Measurements from ENCODE around the gene ZNF784. TPM values are rescaled to one million over a fixed set of nuclear protein-coding genes. Genes with fewer than 3 reads are reported as not detected.

ZNF784 gene
- total and polyA plus RNA-seq, 2 of the 13 experiments (the other 11 are each of a cell fraction or from before 2014, with no cell fraction given): 4.1 to 4.2 TPM

DNA sequence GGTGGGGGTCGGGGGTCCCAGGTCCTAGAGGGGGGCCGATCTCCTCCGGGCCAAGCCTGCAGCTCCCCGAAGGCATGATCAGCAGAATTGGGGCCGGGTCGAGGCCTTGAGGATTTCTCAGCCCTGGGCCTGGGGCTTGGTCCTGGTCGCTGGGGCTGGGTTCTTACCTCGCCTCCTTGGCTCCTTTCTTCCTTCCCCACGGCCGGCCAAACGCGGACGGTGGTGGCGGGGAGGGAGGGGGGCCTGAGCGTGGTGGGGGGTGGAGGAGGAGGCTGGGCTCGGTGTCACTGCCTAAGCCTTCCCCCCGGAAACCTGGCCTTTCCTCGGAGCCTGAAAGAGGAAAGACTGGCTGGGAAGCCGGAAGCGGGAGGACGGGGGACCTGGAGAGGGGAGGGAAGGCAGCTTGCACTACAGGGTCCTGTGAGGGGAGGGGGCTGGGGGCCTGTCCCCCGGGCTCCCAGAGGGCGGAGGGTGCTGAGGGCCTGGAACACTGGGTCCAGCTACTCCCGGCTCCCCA lies 43.7 kb downstream of the ZNF784 start, which contains the start of gene ZNF579 (continued):
- TF ChIP-seq ZNF607 (CRISPR knock-in tag; IDR thresholded peaks at IDR 0.05; ENCODE audit: borderline replicate concordance): no peak
- TF ChIP-seq, protein P1, sequence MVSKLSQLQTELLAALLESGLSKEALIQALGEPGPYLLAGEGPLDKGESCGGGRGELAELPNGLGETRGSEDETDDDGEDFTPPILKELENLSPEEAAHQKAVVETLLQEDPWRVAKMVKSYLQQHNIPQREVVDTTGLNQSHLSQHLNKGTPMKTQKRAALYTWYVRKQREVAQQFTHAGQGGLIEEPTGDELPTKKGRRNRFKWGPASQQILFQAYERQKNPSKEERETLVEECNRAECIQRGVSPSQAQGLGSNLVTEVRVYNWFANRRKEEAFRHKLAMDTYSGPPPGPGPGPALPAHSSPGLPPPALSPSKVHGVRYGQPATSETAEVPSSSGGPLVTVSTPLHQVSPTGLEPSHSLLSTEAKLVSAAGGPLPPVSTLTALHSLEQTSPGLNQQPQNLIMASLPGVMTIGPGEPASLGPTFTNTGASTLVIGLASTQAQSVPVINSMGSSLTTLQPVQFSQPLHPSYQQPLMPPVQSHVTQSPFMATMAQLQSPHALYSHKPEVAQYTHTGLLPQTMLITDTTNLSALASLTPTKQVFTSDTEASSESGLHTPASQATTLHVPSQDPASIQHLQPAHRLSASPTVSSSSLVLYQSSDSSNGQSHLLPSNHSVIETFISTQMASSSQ (IDR thresholded peaks at IDR 0.05; ENCODE audit: low read depth): no peak
- TF ChIP-seq, protein P1 (CRISPR knock-in tag; IDR thresholded peaks at IDR 0.05; ENCODE audit: borderline replicate concordance): peak; percentile 49; the same call in 1 of the 2 replicates
- no peak for TF ChIP-seq TOPORS (CRISPR knock-in tag; IDR thresholded peaks at IDR 0.05)
- peak; percentile 74 for TF ChIP-seq ETV5 (CRISPR knock-in tag; IDR thresholded peaks at IDR 0.05; ENCODE audit: borderline replicate concordance)
- TF ChIP-seq, protein P2, sequence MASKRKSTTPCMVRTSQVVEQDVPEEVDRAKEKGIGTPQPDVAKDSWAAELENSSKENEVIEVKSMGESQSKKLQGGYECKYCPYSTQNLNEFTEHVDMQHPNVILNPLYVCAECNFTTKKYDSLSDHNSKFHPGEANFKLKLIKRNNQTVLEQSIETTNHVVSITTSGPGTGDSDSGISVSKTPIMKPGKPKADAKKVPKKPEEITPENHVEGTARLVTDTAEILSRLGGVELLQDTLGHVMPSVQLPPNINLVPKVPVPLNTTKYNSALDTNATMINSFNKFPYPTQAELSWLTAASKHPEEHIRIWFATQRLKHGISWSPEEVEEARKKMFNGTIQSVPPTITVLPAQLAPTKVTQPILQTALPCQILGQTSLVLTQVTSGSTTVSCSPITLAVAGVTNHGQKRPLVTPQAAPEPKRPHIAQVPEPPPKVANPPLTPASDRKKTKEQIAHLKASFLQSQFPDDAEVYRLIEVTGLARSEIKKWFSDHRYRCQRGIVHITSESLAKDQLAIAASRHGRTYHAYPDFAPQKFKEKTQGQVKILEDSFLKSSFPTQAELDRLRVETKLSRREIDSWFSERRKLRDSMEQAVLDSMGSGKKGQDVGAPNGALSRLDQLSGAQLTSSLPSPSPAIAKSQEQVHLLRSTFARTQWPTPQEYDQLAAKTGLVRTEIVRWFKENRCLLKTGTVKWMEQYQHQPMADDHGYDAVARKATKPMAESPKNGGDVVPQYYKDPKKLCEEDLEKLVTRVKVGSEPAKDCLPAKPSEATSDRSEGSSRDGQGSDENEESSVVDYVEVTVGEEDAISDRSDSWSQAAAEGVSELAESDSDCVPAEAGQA (IDR thresholded peaks at IDR 0.05; ENCODE audit: low read depth): 0 out of 2 replicates have a peak, but pooled peaks have one; percentile 47
- TF ChIP-seq, protein P2 (CRISPR knock-in tag; IDR thresholded peaks at IDR 0.05; ENCODE audit: borderline replicate concordance): no peak
- 0 out of 2 replicates have a peak, but pooled peaks have one; percentile 15 for TF ChIP-seq KLF12 (CRISPR knock-in tag; IDR thresholded peaks at IDR 0.05; ENCODE audit: borderline replicate concordance)
- TF ChIP-seq PAX8 (CRISPR knock-in tag; IDR thresholded peaks at IDR 0.05; ENCODE audit: borderline replicate concordance): no peak
- TF ChIP-seq HOXA7 (CRISPR knock-in tag; IDR thresholded peaks at IDR 0.05): no peak
- peak; percentile 89 for TF ChIP-seq CBX1 (IDR thresholded peaks at IDR 0.05; ENCODE audit: low read depth)
- TF ChIP-seq, protein P3, sequence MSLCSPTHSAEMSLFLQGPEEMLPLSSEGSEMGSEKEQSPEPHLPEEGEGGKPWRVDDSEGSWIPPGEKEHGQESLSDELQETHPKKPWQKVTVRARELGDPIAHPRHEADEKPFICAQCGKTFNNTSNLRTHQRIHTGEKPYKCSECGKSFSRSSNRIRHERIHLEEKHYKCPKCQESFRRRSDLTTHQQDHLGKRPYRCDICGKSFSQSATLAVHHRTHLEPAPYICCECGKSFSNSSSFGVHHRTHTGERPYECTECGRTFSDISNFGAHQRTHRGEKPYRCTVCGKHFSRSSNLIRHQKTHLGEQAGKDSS (CRISPR knock-in tag; IDR thresholded peaks at IDR 0.05; ENCODE audit: borderline replicate concordance, low read depth): no peak
- TF ChIP-seq, protein P4, sequence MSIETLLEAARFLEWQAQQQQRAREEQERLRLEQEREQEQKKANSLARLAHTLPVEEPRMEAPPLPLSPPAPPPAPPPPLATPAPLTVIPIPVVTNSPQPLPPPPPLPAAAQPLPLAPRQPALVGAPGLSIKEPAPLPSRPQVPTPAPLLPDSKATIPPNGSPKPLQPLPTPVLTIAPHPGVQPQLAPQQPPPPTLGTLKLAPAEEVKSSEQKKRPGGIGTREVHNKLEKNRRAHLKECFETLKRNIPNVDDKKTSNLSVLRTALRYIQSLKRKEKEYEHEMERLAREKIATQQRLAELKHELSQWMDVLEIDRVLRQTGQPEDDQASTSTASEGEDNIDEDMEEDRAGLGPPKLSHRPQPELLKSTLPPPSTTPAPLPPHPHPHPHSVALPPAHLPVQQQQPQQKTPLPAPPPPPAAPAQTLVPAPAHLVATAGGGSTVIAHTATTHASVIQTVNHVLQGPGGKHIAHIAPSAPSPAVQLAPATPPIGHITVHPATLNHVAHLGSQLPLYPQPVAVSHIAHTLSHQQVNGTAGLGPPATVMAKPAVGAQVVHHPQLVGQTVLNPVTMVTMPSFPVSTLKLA (IDR thresholded peaks at IDR 0.05): no peak
- TF ChIP-seq, protein P5, sequence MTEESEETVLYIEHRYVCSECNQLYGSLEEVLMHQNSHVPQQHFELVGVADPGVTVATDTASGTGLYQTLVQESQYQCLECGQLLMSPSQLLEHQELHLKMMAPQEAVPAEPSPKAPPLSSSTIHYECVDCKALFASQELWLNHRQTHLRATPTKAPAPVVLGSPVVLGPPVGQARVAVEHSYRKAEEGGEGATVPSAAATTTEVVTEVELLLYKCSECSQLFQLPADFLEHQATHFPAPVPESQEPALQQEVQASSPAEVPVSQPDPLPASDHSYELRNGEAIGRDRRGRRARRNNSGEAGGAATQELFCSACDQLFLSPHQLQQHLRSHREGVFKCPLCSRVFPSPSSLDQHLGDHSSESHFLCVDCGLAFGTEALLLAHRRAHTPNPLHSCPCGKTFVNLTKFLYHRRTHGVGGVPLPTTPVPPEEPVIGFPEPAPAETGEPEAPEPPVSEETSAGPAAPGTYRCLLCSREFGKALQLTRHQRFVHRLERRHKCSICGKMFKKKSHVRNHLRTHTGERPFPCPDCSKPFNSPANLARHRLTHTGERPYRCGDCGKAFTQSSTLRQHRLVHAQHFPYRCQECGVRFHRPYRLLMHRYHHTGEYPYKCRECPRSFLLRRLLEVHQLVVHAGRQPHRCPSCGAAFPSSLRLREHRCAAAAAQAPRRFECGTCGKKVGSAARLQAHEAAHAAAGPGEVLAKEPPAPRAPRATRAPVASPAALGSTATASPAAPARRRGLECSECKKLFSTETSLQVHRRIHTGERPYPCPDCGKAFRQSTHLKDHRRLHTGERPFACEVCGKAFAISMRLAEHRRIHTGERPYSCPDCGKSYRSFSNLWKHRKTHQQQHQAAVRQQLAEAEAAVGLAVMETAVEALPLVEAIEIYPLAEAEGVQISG (CRISPR knock-in tag; IDR thresholded peaks at IDR 0.05): peak; percentile 88

Measured in HepG2 (cell line).